ENCODE measurements around the gene SLC26A3.
"Not testable (repeated sequence)": the region's sequence is repeated elsewhere in the genome, so short reads cannot be mapped to it uniquely, and the experiment has no call there.

The SLC26A3 gene

GRCh38 chr7:107803009-107803610 lies at the start of gene SLC26A3:
Gene SLC26A3, minus strand, starts transcription at chr7:107803223. Its CDS starts 8,714 bp downstream, at chr7:107794509.
- no peak for DNase-seq (ENCODE audit: low read depth)

- DNase-seq (ENCODE audit: low read depth), result no peak
Observed at GRCh38 chr7:107850643-107851042, 47.6 kb upstream of the SLC26A3 start.

GRCh38 chr7:107850216-107850615 lies 47.2 kb upstream of the SLC26A3 start:
- no peak for DNase-seq (ENCODE audit: low read depth)

GRCh38 chr7:107848211-107848610 lies 45.2 kb upstream of the SLC26A3 start:
- not testable (repeated sequence) for DNase-seq (ENCODE audit: low read depth)

GRCh38 chr7:107847836-107848175 lies 44.8 kb upstream of the SLC26A3 start:
- not testable (repeated sequence) for DNase-seq (ENCODE audit: low read depth)

- DNase-seq (ENCODE audit: low read depth), result no peak
Observed at GRCh38 chr7:107847168-107847835, 44.3 kb upstream of the SLC26A3 start.

- DNase-seq (ENCODE audit: low read depth), result no peak
Observed at GRCh38 chr7:107846324-107846723, 43.3 kb upstream of the SLC26A3 start.

- DNase-seq (ENCODE audit: low read depth), result no peak
Observed at GRCh38 chr7:107843184-107843583, 40.2 kb upstream of the SLC26A3 start.

- no peak for DNase-seq (ENCODE audit: low read depth)
Observed at GRCh38 chr7:107842213-107842612, 39.2 kb upstream of the SLC26A3 start.

- DNase-seq (ENCODE audit: low read depth), result no peak
Observed at GRCh38 chr7:107838816-107839565, 36.0 kb upstream of the SLC26A3 start.

- DNase-seq (ENCODE audit: low read depth), result no peak
Observed at GRCh38 chr7:107838024-107838601, 35.1 kb upstream of the SLC26A3 start.

- DNase-seq (ENCODE audit: low read depth), result no peak
Observed at GRCh38 chr7:107837145-107837512, 34.1 kb upstream of the SLC26A3 start.

- DNase-seq (ENCODE audit: low read depth), result no peak
Observed at GRCh38 chr7:107836237-107837144, 33.5 kb upstream of the SLC26A3 start.

- no peak for DNase-seq (ENCODE audit: low read depth)
Observed at GRCh38 chr7:107834401-107834800, 31.4 kb upstream of the SLC26A3 start.

- no peak for DNase-seq (ENCODE audit: low read depth)
Observed at GRCh38 chr7:107833684-107834106, 30.7 kb upstream of the SLC26A3 start.

- no peak for DNase-seq (ENCODE audit: low read depth)
Observed at GRCh38 chr7:107830420-107830819, 27.4 kb upstream of the SLC26A3 start.

- no peak for DNase-seq (ENCODE audit: low read depth)
Observed at GRCh38 chr7:107828540-107828939, 25.5 kb upstream of the SLC26A3 start.

- DNase-seq (ENCODE audit: low read depth), result no peak
Observed at GRCh38 chr7:107827501-107827900, 24.5 kb upstream of the SLC26A3 start.

GRCh38 chr7:107826451-107826850 lies 23.4 kb upstream of the SLC26A3 start:
- no peak for DNase-seq (ENCODE audit: low read depth)

- no peak for DNase-seq (ENCODE audit: low read depth)
Observed at GRCh38 chr7:107824858-107825257, 21.8 kb upstream of the SLC26A3 start.

GRCh38 chr7:107818622-107819021 lies 15.6 kb upstream of the SLC26A3 start:
- no peak for DNase-seq (ENCODE audit: low read depth)

GRCh38 chr7:107816011-107816566 lies 13.1 kb upstream of the SLC26A3 start:
- no peak for DNase-seq (ENCODE audit: low read depth)

Data from stimulated activated CD8-positive, alpha-beta memory T cell treated with anti-CD3 and anti-CD28 coated beads, Interleukin-4, amount 100 ng/mL, for 24 hours (primary cell).